Rectal smooth muscle tissue (tissue), 1 donor: ENCODE results near the gene TWSG1.

ENCODE experiments used
- H3K27ac ChIP-seq: one replicate; pipeline ENCODE4 v1.7.0; 2013; ENCODE audit warnings: low read depth, low read length, inconsistent platforms
- H3K27me3 ChIP-seq: one replicate; pipeline ENCODE4 v1.7.0; 2013; ENCODE audit warnings: low read length; ENCODE audit not compliant: control insufficient read depth, insufficient read depth
- H3K36me3 ChIP-seq: one replicate; pipeline ENCODE4 v1.7.0; 2013; ENCODE audit warnings: low read length; ENCODE audit not compliant: control insufficient read depth, insufficient read depth
- H3K4me1 ChIP-seq: one replicate; pipeline ENCODE4 v1.7.0; 2013; ENCODE audit warnings: low read length; ENCODE audit not compliant: control insufficient read depth, insufficient read depth
- H3K4me3 ChIP-seq: one replicate; pipeline ENCODE4 v1.7.0; 2013; ENCODE audit warnings: low read length
- H3K9ac ChIP-seq: one replicate; pipeline ENCODE4 v1.7.0; 2013; ENCODE audit warnings: low read length

The TWSG1 gene

GRCh38 chr18:9340472-9340871 lies 5.9 kb downstream of the TWSG1 start:
- no peaks in the 10 kb centered on the region for H3K27me3 ChIP-seq
- H3K27ac ChIP-seq = no peak overlapping the region
- H3K4me1 ChIP-seq = peaks cover under 1% of the 10 kb centered on the region
- no peak overlapping the region for H3K4me3 ChIP-seq
- no peak overlapping the region for H3K9ac ChIP-seq
- no peaks in the 10 kb centered on the region for H3K36me3 ChIP-seq

- Histone ChIP-seq H3K36me3 (no peaks in the 10 kb centered on the region), H3K27ac (no peak overlapping the region)
Measured at GRCh38 chr18:9343577-9343976, 9.0 kb downstream of the TWSG1 start.

GRCh38 chr18:9346775-9347174 lies 12.2 kb downstream of the TWSG1 start:
- Histone ChIP-seq H3K27ac (no peak overlapping the region), H3K27me3 (no peaks in the 10 kb centered on the region), H3K4me3 (no peak overlapping the region), H3K4me1 (peaks cover 12% of the 10 kb centered on the region), H3K36me3 (no peaks in the 10 kb centered on the region), H3K9ac (no peak overlapping the region)

More at GRCh38 chr18:9343577-9343976, 9.0 kb downstream of the TWSG1 start:
- Histone ChIP-seq H3K4me3 (no peak overlapping the region), H3K4me1 (peaks cover 9% of the 10 kb centered on the region), H3K9ac (no peak overlapping the region), H3K27me3 (no peaks in the 10 kb centered on the region)

- H3K36me3 ChIP-seq = no peaks in the 10 kb centered on the region
- peaks cover 12% of the 10 kb centered on the region for H3K4me1 ChIP-seq
- H3K27ac ChIP-seq = peak overlapping the region; percentile 3
- H3K4me3 ChIP-seq = peak overlapping the region; percentile 21
- no peaks in the 10 kb centered on the region for H3K27me3 ChIP-seq
- no peak overlapping the region for H3K9ac ChIP-seq
Measured at GRCh38 chr18:9348079-9348671, 13.6 kb downstream of the TWSG1 start.

- no peaks in the 10 kb centered on the region for H3K27me3 ChIP-seq
- H3K27ac ChIP-seq = no peak overlapping the region
Measured at GRCh38 chr18:9348766-9349165, 14.2 kb downstream of the TWSG1 start.

GRCh38 chr18:9353596-9353995 lies 19.0 kb downstream of the TWSG1 start:
- no peaks in the 10 kb centered on the region for H3K36me3 ChIP-seq
- no peak overlapping the region for H3K9ac ChIP-seq
- peaks cover 3% of the 10 kb centered on the region for H3K4me1 ChIP-seq
- H3K27me3 ChIP-seq = no peaks in the 10 kb centered on the region
- H3K4me3 ChIP-seq = no peak overlapping the region
- no peak overlapping the region for H3K27ac ChIP-seq

More at GRCh38 chr18:9348766-9349165, 14.2 kb downstream of the TWSG1 start:
- H3K4me3 ChIP-seq = no peak overlapping the region
- H3K9ac ChIP-seq = no peak overlapping the region
- H3K36me3 ChIP-seq = no peaks in the 10 kb centered on the region
- H3K4me1 ChIP-seq = peaks cover 12% of the 10 kb centered on the region

GRCh38 chr18:9354256-9354655 lies 19.7 kb downstream of the TWSG1 start:
- H3K27me3 ChIP-seq = no peaks in the 10 kb centered on the region
- H3K36me3 ChIP-seq = no peaks in the 10 kb centered on the region
- H3K4me1 ChIP-seq = no peaks in the 10 kb centered on the region
- no peak overlapping the region for H3K9ac ChIP-seq
- no peak overlapping the region for H3K4me3 ChIP-seq
- H3K27ac ChIP-seq = no peak overlapping the region

- Histone ChIP-seq H3K4me3 (no peak overlapping the region), H3K9ac (no peak overlapping the region), H3K27ac (no peak overlapping the region), H3K4me1 (no peaks in the 10 kb centered on the region), H3K36me3 (no peaks in the 10 kb centered on the region), H3K27me3 (no peaks in the 10 kb centered on the region)
Measured at GRCh38 chr18:9356976-9357375, 22.4 kb downstream of the TWSG1 start.

- Histone ChIP-seq H3K27me3 (no peaks in the 10 kb centered on the region), H3K4me1 (peaks cover 2% of the 10 kb centered on the region), H3K4me3 (no peak overlapping the region), H3K9ac (no peak overlapping the region), H3K27ac (no peak overlapping the region), H3K36me3 (no peaks in the 10 kb centered on the region)
Measured at GRCh38 chr18:9359796-9360195, 25.2 kb downstream of the TWSG1 start.

GRCh38 chr18:9361191-9361590 lies 26.6 kb downstream of the TWSG1 start:
- no peak overlapping the region for H3K4me3 ChIP-seq
- no peak overlapping the region for H3K27ac ChIP-seq
- H3K27me3 ChIP-seq = no peaks in the 10 kb centered on the region
- no peak overlapping the region for H3K9ac ChIP-seq
- H3K4me1 ChIP-seq = peaks cover 2% of the 10 kb centered on the region
- no peaks in the 10 kb centered on the region for H3K36me3 ChIP-seq

GRCh38 chr18:9362869-9363268 lies 28.3 kb downstream of the TWSG1 start:
- H3K4me1 ChIP-seq = peaks cover 2% of the 10 kb centered on the region
- no peak overlapping the region for H3K27ac ChIP-seq
- H3K27me3 ChIP-seq = no peaks in the 10 kb centered on the region
- no peak overlapping the region for H3K4me3 ChIP-seq
- H3K36me3 ChIP-seq = no peaks in the 10 kb centered on the region
- H3K9ac ChIP-seq = no peak overlapping the region

GRCh38 chr18:9364242-9364641 lies 29.7 kb downstream of the TWSG1 start:
- H3K36me3 ChIP-seq = no peaks in the 10 kb centered on the region
- no peak overlapping the region for H3K27ac ChIP-seq

GRCh38 chr18:9365406-9365805 lies 30.8 kb downstream of the TWSG1 start:
- no peaks in the 10 kb centered on the region for H3K36me3 ChIP-seq
- no peaks in the 10 kb centered on the region for H3K27me3 ChIP-seq
- no peak overlapping the region for H3K27ac ChIP-seq
- H3K4me3 ChIP-seq = no peak overlapping the region
- peaks cover 2% of the 10 kb centered on the region for H3K4me1 ChIP-seq
- H3K9ac ChIP-seq = no peak overlapping the region

More at GRCh38 chr18:9364242-9364641, 29.7 kb downstream of the TWSG1 start:
- Histone ChIP-seq H3K4me3 (no peak overlapping the region), H3K27me3 (no peaks in the 10 kb centered on the region), H3K4me1 (peaks cover 2% of the 10 kb centered on the region), H3K9ac (no peak overlapping the region)
